ENCODE results near the gene ANXA1.

Gene ANXA1

DNA sequence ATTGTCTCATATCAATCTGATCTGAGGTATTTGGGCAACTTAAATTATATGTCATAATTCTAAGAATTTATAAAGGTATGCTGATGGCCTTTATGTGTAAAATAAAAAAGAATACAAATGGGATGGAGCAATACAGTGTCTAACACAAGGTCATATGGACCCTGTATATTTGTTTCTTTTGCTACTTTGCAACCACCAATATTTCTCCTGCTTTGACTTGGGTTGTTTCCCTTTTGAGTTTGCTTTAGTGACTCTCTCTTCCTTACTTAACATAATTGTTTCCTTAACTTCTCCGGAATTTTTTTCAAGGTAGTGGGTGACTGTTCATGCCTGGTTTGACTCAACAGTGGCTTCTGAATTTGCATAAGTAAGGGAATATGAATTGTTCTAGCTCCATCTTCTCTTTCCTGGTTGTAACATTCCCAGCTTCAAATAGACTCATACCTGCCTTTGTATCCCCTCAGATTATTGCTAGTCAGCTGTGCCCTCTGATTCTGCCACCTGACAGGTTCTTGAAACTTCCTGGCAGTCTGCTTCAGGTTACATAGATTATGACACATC, 30.2 kb upstream of the ANXA1 start:
- TF ChIP-seq BACH2 (CRISPR knock-in tag; IDR thresholded peaks at IDR 0.05; ENCODE audit: borderline replicate concordance) = no peak
- no peak for TF ChIP-seq SNAI2 (CRISPR knock-in tag; IDR thresholded peaks at IDR 0.05)
- no peak for TF ChIP-seq ZNF8 (CRISPR knock-in tag; IDR thresholded peaks at IDR 0.05)
- no peak for TF ChIP-seq ESRRG (CRISPR knock-in tag; IDR thresholded peaks at IDR 0.05)
- no peak for TF ChIP-seq GLIS3 (CRISPR knock-in tag; IDR thresholded peaks at IDR 0.05)
- TF ChIP-seq TCF4 (CRISPR knock-in tag; IDR thresholded peaks at IDR 0.05; ENCODE audit: borderline replicate concordance) = no peak
- TF ChIP-seq, protein P1, sequence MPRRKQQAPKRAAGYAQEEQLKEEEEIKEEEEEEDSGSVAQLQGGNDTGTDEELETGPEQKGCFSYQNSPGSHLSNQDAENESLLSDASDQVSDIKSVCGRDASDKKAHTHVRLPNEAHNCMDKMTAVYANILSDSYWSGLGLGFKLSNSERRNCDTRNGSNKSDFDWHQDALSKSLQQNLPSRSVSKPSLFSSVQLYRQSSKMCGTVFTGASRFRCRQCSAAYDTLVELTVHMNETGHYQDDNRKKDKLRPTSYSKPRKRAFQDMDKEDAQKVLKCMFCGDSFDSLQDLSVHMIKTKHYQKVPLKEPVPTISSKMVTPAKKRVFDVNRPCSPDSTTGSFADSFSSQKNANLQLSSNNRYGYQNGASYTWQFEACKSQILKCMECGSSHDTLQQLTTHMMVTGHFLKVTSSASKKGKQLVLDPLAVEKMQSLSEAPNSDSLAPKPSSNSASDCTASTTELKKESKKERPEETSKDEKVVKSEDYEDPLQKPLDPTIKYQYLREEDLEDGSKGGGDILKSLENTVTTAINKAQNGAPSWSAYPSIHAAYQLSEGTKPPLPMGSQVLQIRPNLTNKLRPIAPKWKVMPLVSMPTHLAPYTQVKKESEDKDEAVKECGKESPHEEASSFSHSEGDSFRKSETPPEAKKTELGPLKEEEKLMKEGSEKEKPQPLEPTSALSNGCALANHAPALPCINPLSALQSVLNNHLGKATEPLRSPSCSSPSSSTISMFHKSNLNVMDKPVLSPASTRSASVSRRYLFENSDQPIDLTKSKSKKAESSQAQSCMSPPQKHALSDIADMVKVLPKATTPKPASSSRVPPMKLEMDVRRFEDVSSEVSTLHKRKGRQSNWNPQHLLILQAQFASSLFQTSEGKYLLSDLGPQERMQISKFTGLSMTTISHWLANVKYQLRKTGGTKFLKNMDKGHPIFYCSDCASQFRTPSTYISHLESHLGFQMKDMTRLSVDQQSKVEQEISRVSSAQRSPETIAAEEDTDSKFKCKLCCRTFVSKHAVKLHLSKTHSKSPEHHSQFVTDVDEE (CRISPR knock-in tag; IDR thresholded peaks at IDR 0.05) = no peak
- TF ChIP-seq OSR1 (CRISPR knock-in tag; IDR thresholded peaks at IDR 0.05) = no peak
- no peak for TF ChIP-seq ARNTL (CRISPR knock-in tag; IDR thresholded peaks at IDR 0.05; ENCODE audit: borderline replicate concordance, low read depth)
- no peak for ATAC-seq

DNA sequence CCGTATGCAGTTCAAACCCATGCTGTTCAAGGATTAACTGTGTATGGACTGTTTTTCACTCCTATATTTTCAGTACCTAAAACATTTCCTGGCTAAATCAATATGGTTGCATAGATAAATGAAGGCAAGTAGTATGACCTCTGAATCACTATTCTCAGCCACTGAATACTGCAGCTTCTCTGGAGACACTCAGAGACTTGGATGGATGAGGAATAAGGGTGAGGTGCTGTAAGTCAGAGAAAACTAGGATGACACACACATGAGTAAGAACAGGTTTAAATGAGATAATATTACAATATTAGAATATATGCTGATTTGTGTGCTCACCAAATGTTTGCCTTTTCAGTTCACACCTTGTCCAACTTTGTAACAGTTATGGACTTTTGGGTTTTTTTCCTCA, 26.0 kb upstream of the ANXA1 start:
- TF ChIP-seq RARB (CRISPR knock-in tag; IDR thresholded peaks at IDR 0.05) (no peak), ZNF8 (CRISPR knock-in tag; IDR thresholded peaks at IDR 0.05) (no peak), ZNF565 (CRISPR knock-in tag; conservative IDR thresholded peaks at IDR 0.05; ENCODE audit: low read depth) (no peak), BACH2 (CRISPR knock-in tag; IDR thresholded peaks at IDR 0.05; ENCODE audit: borderline replicate concordance) (no peak), ZNF70 (CRISPR knock-in tag; IDR thresholded peaks at IDR 0.05) (no peak), ZFP30 (CRISPR knock-in tag; IDR thresholded peaks at IDR 0.05) (no peak), GLIS3 (CRISPR knock-in tag; IDR thresholded peaks at IDR 0.05) (no peak), PPARA (CRISPR knock-in tag; IDR thresholded peaks at IDR 0.05; ENCODE audit: borderline replicate concordance) (no peak), ARNTL (CRISPR knock-in tag; IDR thresholded peaks at IDR 0.05; ENCODE audit: borderline replicate concordance, low read depth) (no peak), CSDC2 (CRISPR knock-in tag; IDR thresholded peaks at IDR 0.05) (no peak)
- TF ChIP-seq, protein P2, sequence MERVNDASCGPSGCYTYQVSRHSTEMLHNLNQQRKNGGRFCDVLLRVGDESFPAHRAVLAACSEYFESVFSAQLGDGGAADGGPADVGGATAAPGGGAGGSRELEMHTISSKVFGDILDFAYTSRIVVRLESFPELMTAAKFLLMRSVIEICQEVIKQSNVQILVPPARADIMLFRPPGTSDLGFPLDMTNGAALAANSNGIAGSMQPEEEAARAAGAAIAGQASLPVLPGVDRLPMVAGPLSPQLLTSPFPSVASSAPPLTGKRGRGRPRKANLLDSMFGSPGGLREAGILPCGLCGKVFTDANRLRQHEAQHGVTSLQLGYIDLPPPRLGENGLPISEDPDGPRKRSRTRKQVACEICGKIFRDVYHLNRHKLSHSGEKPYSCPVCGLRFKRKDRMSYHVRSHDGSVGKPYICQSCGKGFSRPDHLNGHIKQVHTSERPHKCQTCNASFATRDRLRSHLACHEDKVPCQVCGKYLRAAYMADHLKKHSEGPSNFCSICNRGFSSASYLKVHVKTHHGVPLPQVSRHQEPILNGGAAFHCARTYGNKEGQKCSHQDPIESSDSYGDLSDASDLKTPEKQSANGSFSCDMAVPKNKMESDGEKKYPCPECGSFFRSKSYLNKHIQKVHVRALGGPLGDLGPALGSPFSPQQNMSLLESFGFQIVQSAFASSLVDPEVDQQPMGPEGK (CRISPR knock-in tag; IDR thresholded peaks at IDR 0.05; ENCODE audit: borderline replicate concordance) = no peak
- TF ChIP-seq, protein P3, sequence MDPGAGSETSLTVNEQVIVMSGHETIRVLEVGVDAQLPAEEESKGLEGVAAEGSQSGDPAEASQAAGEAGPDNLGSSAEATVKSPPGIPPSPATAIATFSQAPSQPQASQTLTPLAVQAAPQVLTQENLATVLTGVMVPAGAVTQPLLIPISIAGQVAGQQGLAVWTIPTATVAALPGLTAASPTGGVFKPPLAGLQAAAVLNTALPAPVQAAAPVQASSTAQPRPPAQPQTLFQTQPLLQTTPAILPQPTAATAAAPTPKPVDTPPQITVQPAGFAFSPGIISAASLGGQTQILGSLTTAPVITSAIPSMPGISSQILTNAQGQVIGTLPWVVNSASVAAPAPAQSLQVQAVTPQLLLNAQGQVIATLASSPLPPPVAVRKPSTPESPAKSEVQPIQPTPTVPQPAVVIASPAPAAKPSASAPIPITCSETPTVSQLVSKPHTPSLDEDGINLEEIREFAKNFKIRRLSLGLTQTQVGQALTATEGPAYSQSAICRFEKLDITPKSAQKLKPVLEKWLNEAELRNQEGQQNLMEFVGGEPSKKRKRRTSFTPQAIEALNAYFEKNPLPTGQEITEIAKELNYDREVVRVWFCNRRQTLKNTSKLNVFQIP (CRISPR knock-in tag; IDR thresholded peaks at IDR 0.05; ENCODE audit: borderline replicate concordance, low read depth) = no peak
- no peak; the same call in 2 of the 3 replicates for ATAC-seq

DNA sequence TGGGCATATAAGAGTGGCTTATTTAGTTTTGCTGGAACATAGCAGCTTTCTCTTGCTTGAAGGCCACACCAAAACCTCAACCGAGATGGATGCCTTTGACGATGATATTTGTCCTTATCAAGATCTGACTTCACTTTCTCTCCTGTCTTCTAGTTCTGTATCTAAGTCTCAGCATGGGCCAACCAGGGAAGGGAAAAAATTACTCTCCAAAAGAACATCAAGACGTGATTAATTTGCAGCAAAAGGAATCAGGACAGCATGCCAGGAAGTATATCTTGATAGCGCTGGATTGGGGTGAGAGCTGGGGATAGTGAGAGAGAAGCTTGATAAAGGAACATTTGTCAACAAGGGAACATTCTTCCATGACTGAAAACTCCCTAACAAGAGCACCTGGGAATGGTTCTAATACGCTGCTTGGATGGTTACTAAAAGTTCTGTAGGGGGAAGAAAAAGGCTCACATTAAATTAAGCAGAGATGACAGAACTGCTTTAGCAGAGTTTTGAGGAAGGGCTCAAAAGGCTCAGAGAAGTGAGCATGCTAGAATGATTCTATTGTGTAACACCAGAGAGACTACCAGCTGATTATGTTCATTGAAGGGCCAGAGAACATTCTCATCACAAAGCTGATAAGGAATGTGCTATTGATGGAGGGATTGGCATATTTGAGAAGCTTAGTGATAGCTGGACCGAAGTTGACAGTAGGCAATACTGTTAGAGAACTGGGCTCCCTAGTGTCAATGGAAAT, 21.6 kb upstream of the ANXA1 start:
- no peak for ATAC-seq
- TF ChIP-seq ZNF70 (CRISPR knock-in tag; IDR thresholded peaks at IDR 0.05) (no peak), BACH2 (CRISPR knock-in tag; IDR thresholded peaks at IDR 0.05; ENCODE audit: borderline replicate concordance) (no peak), SNAI2 (CRISPR knock-in tag; IDR thresholded peaks at IDR 0.05) (no peak), ZC3H10 (CRISPR knock-in tag; IDR thresholded peaks at IDR 0.05) (no peak), GLIS3 (CRISPR knock-in tag; IDR thresholded peaks at IDR 0.05) (no peak), PPARA (CRISPR knock-in tag; IDR thresholded peaks at IDR 0.05; ENCODE audit: borderline replicate concordance) (no peak), ISL1 (CRISPR knock-in tag; IDR thresholded peaks at IDR 0.05) (no peak), ZFP30 (CRISPR knock-in tag; IDR thresholded peaks at IDR 0.05) (no peak), RARB (CRISPR knock-in tag; IDR thresholded peaks at IDR 0.05) (no peak), TCF4 (CRISPR knock-in tag; IDR thresholded peaks at IDR 0.05; ENCODE audit: borderline replicate concordance) (no peak), OSR1 (CRISPR knock-in tag; IDR thresholded peaks at IDR 0.05) (no peak), ESRRG (CRISPR knock-in tag; IDR thresholded peaks at IDR 0.05) (no peak), ARNTL (CRISPR knock-in tag; IDR thresholded peaks at IDR 0.05; ENCODE audit: borderline replicate concordance, low read depth) (no peak)
- TF ChIP-seq, protein P3 (CRISPR knock-in tag; IDR thresholded peaks at IDR 0.05; ENCODE audit: borderline replicate concordance, low read depth) = no peak
- TF ChIP-seq, protein P4, sequence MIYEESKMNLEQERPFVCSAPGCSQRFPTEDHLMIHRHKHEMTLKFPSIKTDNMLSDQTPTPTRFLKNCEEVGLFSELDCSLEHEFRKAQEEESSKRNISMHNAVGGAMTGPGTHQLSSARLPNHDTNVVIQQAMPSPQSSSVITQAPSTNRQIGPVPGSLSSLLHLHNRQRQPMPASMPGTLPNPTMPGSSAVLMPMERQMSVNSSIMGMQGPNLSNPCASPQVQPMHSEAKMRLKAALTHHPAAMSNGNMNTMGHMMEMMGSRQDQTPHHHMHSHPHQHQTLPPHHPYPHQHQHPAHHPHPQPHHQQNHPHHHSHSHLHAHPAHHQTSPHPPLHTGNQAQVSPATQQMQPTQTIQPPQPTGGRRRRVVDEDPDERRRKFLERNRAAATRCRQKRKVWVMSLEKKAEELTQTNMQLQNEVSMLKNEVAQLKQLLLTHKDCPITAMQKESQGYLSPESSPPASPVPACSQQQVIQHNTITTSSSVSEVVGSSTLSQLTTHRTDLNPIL (CRISPR knock-in tag; IDR thresholded peaks at IDR 0.05; ENCODE audit: low read depth) = no peak
- TF ChIP-seq, protein P5, sequence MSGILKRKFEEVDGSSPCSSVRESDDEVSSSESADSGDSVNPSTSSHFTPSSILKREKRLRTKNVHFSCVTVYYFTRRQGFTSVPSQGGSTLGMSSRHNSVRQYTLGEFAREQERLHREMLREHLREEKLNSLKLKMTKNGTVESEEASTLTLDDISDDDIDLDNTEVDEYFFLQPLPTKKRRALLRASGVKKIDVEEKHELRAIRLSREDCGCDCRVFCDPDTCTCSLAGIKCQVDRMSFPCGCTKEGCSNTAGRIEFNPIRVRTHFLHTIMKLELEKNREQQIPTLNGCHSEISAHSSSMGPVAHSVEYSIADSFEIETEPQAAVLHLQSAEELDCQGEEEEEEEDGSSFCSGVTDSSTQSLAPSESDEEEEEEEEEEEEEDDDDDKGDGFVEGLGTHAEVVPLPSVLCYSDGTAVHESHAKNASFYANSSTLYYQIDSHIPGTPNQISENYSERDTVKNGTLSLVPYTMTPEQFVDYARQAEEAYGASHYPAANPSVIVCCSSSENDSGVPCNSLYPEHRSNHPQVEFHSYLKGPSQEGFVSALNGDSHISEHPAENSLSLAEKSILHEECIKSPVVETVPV (CRISPR knock-in tag; IDR thresholded peaks at IDR 0.05) = no peak
- TF ChIP-seq, protein P1 (CRISPR knock-in tag; IDR thresholded peaks at IDR 0.05) = no peak

Measured in SK-N-SH treated with all-trans-retinoic acid at 6 μM for 48 hours (cell line).